Caco-2 (cell line): ENCODE results near the gene HS6ST2. TPM values are rescaled to one million over a fixed set of nuclear protein-coding genes. Genes with fewer than 3 reads are reported as not detected.
A peak's percentile ranks its signal among the peaks of the same experiment; 100 is the strongest.

Source experiments
- Bru-seq: library from RNA; stranded (reverse); fragments of 400-500 nt; gene quantifications from one replicate; lab custom pipeline; 2021; lab: Mats Ljungman, UMichigan
- BruChase-seq, 2 experiments: library from RNA; stranded (reverse); fragments of 400-500 nt; gene quantifications; one replicate each; lab custom pipeline; 2021; lab: Mats Ljungman, UMichigan
- BruUV-seq: library from RNA; stranded (reverse); fragments of 400-500 nt; replicated peaks from 2 replicates; lab custom pipeline; 2021; lab: Mats Ljungman, UMichigan
- CTCF ChIA-PET: fragments of 300-600 bp; sonication (Branson Sonifier 250); formaldehyde crosslinking; loops from one replicate; lab custom pipeline; 2022; ENCODE audit warnings: antibody characterized with exemption; lab: Charles Lee
- POLR2A ChIA-PET: fragments of 300-600 bp; sonication (Branson Sonifier 250); formaldehyde crosslinking; loops from one replicate; lab custom pipeline; 2022; ENCODE audit warnings: antibody characterized with exemption; lab: Charles Lee
- DNase-seq, 2 experiments: peaks; one replicate each; pipeline versions ENCODE4 v3.0.0 to v3.0.0-alpha.2; 2020 to 2022
- H3K27me3 ChIP-seq: replicated peaks from 2 replicates; pipeline ENCODE4 v1.6.0; 2011; ENCODE audit warnings: low read length; ENCODE audit not compliant: control insufficient read depth, insufficient read depth
- H3K36me3 ChIP-seq: 2 replicates; pipeline ENCODE4 v1.5.1; 2011; ENCODE audit warnings: low read length; ENCODE audit not compliant: control insufficient read depth, insufficient read depth
- H3K4me1 ChIP-seq: fragments of 250-450 bp; sonication (Bioruptor Pico); 2 replicates; pipeline ENCODE4 v1.5.1; 2020; ENCODE audit warnings: mild to moderate bottlenecking
- H3K4me3 ChIP-seq: 2 replicates; pipeline ENCODE4 v1.5.1; 2011; ENCODE audit warnings: low read depth, mild to moderate bottlenecking, control low read depth, low read length
- H3K9me3 ChIP-seq: fragments of 250-450 bp; sonication (Bioruptor Pico); 2 replicates; pipeline ENCODE4 v1.5.1; 2020; ENCODE audit warnings: mild to moderate bottlenecking, moderate library complexity
- H3K27ac Mint-ChIP-seq: one replicate; pipeline ENCODE4 v1.8.0; 2022; ENCODE audit warnings: mixed read lengths; ENCODE audit not compliant: unreplicated experiment
- H3K27me3 Mint-ChIP-seq: one replicate; pipeline ENCODE4 v1.8.0; 2022; ENCODE audit warnings: mixed read lengths; ENCODE audit not compliant: insufficient read depth, unreplicated experiment
- H3K36me3 Mint-ChIP-seq: one replicate; pipeline ENCODE4 v1.8.0; 2022; ENCODE audit warnings: mild to moderate bottlenecking, mixed read lengths; ENCODE audit not compliant: insufficient read depth, unreplicated experiment
- H3K4me1 Mint-ChIP-seq: one replicate; pipeline ENCODE4 v1.8.0; 2022; ENCODE audit warnings: low read depth, mixed read lengths; ENCODE audit not compliant: unreplicated experiment
- H3K4me3 Mint-ChIP-seq: one replicate; pipeline ENCODE4 v1.8.0; 2022; ENCODE audit warnings: mild to moderate bottlenecking, moderate library complexity, mixed read lengths; ENCODE audit not compliant: unreplicated experiment
- H3K9me3 Mint-ChIP-seq: one replicate; pipeline ENCODE4 v1.8.0; 2022; ENCODE audit warnings: mixed read lengths; ENCODE audit not compliant: unreplicated experiment
- CTCF ChIP-seq, 2 experiments: fragments of 200-600 bp in 1 of 2; IDR thresholded peaks; 1 replicate in 1 of 2; 2 replicates in 1 of 2; pipeline versions ENCODE4 v1.5.1 to v1.8.0; 2011 to 2022; ENCODE audit warnings: antibody characterized with exemption in 1 of 2, control low read depth in 1 of 2, inconsistent platforms in 1 of 2, low read depth in 1 of 2, low read length in 1 of 2, mild to moderate bottlenecking in 1 of 2, moderate library complexity in 1 of 2; ENCODE audit not compliant: insufficient read depth in 1 of 2, severe bottlenecking in 1 of 2, unreplicated experiment in 1 of 2
- intact Hi-C: fragments of 100-400 bp; cut with micrococcal nuclease; formaldehyde crosslinking; loops from one replicate; pipeline ENCODE4 v1.10.0; 2022; ENCODE audit not compliant: unreplicated experiment
- long read RNA-seq: library from polyadenylated mRNA; stranded (forward); transcript quantifications from one replicate; pipeline ENCODE4 v2.0.0, GENCODE V29; 2022
- total RNA-seq: library from RNA; stranded (reverse); gene quantifications from 2 replicates; pipeline ENCODE4 v1.2.3, GENCODE V29; 2022

The HS6ST2 gene
- total RNA-seq (33.7 and 34.9 TPM in 2 replicates), Bru-seq, nascent RNA (percentile 69 among the genes with signal in this experiment), BruChase-seq, experiment 1, labeled RNA remaining after a 2-hour chase (percentile 79 among the genes with signal in this experiment), BruChase-seq, experiment 2, labeled RNA remaining after a 6-hour chase (percentile 71 among the genes with signal in this experiment)
- long read RNA-seq, partial matches to known transcripts: 0 of 10 reads
- long read RNA-seq, other reads (novel, unspliced or antisense): 10 of 10 reads

- intact Hi-C loops: no loop called here
- Mint-ChIP-seq H3K4me3 (peak within 1 kb of the TSS; percentile 86), H3K9me3 (no peaks in the 10 kb centered on the region), H3K27ac (peak within 1 kb of the TSS; percentile 94), H3K4me1 (peaks cover 25% of the 10 kb centered on the region), H3K27me3 (no peaks in the 10 kb centered on the region), H3K36me3 (peaks cover 7% of the 10 kb centered on the region)
- ChIA-PET CTCF (interaction anchor here (1.0 kb wide), 1 partner anchor 9 kb away, joined by 10 read pairs; no protein-coding TSS in a partner anchor), POLR2A (no interaction called here)
- peak; percentile 53 to 65 for DNase-seq
- no TSS peak for BruUV-seq
- no peaks in the 10 kb centered on the region for H3K9me3 ChIP-seq
- peaks cover 24% of the 10 kb centered on the region for H3K4me1 ChIP-seq
- peak within 1 kb of the TSS; percentile 74 for H3K4me3 ChIP-seq
- no peaks in the 10 kb centered on the region for H3K27me3 ChIP-seq
- TF ChIP-seq CTCF (IDR thresholded peaks at IDR 0.05; ENCODE audit: insufficient read depth in 1 of 2, low read depth in 1 of 2, low read length in 1 of 2, severe bottlenecking in 1 of 2, unreplicated experiment in 1 of 2): peak in 1 of 2 experiments; percentile 12
- no peaks in the 10 kb centered on the region for H3K36me3 ChIP-seq
These were observed at the start of gene HS6ST2 for GRCh38 chrX:132958091-132958703. TSS of gene HS6ST2 (minus strand) at chrX:132958629.

- H3K4me3 Mint-ChIP-seq: no peak overlapping the region
- intact Hi-C loops: no loop called here
- no peaks in the 10 kb centered on the region for H3K4me1 ChIP-seq
- DNase-seq: no peak
- BruUV-seq: no TSS peak
- H3K36me3 Mint-ChIP-seq: no peaks in the 10 kb centered on the region
- POLR2A ChIA-PET: no interaction called here
- H3K4me1 Mint-ChIP-seq: no peaks in the 10 kb centered on the region
- CTCF ChIA-PET: no interaction called here
- H3K36me3 ChIP-seq: no peaks in the 10 kb centered on the region
- no peak overlapping the region for H3K4me3 ChIP-seq
- H3K9me3 Mint-ChIP-seq: no peaks in the 10 kb centered on the region
- no peaks in the 10 kb centered on the region for H3K9me3 ChIP-seq
- H3K27ac Mint-ChIP-seq: no peak overlapping the region
- no peak for TF ChIP-seq CTCF (IDR thresholded peaks at IDR 0.05; ENCODE audit: insufficient read depth in 1 of 2, low read depth in 1 of 2, low read length in 1 of 2, severe bottlenecking in 1 of 2, unreplicated experiment in 1 of 2)
- no peaks in the 10 kb centered on the region for H3K27me3 ChIP-seq
- H3K27me3 Mint-ChIP-seq: no peaks in the 10 kb centered on the region
These were observed 49.0 kb upstream of the HS6ST2 start for GRCh38 chrX:133007458-133007857.

- ChIA-PET POLR2A (no interaction called here), CTCF (interaction anchor here (0.7 to 1.2 kb wide), 3 partner anchors 41 to 210 kb away, joined by 3 to 7 read pairs (median 3); no protein-coding TSS in a partner anchor)
- no peak overlapping the region for H3K27ac Mint-ChIP-seq
- intact Hi-C loops: no loop called here
- Histone ChIP-seq H3K9me3 (no peaks in the 10 kb centered on the region), H3K4me1 (no peaks in the 10 kb centered on the region), H3K27me3 (no peaks in the 10 kb centered on the region), H3K4me3 (no peak overlapping the region), H3K36me3 (no peaks in the 10 kb centered on the region)
- H3K9me3 Mint-ChIP-seq: no peaks in the 10 kb centered on the region
- no peak overlapping the region for H3K4me3 Mint-ChIP-seq
- no peaks in the 10 kb centered on the region for H3K27me3 Mint-ChIP-seq
- no peaks in the 10 kb centered on the region for H3K4me1 Mint-ChIP-seq
- no peak for TF ChIP-seq CTCF (IDR thresholded peaks at IDR 0.05; ENCODE audit: insufficient read depth in 1 of 2, low read depth in 1 of 2, low read length in 1 of 2, severe bottlenecking in 1 of 2, unreplicated experiment in 1 of 2)
- DNase-seq: no peak
- no peaks in the 10 kb centered on the region for H3K36me3 Mint-ChIP-seq
- no TSS peak for BruUV-seq
These were observed 47.2 kb upstream of the HS6ST2 start for GRCh38 chrX:133005616-133006015.
